GM21825 (cell line): Measurements from ENCODE around the gene LRRC49.
"Not testable (repeated sequence)": the region's sequence is repeated elsewhere in the genome, so short reads cannot be mapped to it uniquely, and the experiment has no call there.

Experiments used
- ATAC-seq: cut with Tn5 transposase; IDR thresholded peaks from one replicate; pipeline ENCODE4 v1.9.1; 2021; ENCODE audit warnings: mild to moderate bottlenecking, moderate library complexity; ENCODE audit not compliant: unreplicated experiment

LRRC49 gene

GRCh38 chr15:70892002-70892911, at the start of gene LRRC49, which contains the start of gene THAP10:
TSS of gene LRRC49 (plus strand) at chr15:70892826. CDS start at chr15:70892895, 69 bp downstream.
TSS of gene THAP10 (minus strand) at chr15:70892433. CDS start at chr15:70892272, 161 bp downstream.
- peak; percentile 71 for ATAC-seq

DNA sequence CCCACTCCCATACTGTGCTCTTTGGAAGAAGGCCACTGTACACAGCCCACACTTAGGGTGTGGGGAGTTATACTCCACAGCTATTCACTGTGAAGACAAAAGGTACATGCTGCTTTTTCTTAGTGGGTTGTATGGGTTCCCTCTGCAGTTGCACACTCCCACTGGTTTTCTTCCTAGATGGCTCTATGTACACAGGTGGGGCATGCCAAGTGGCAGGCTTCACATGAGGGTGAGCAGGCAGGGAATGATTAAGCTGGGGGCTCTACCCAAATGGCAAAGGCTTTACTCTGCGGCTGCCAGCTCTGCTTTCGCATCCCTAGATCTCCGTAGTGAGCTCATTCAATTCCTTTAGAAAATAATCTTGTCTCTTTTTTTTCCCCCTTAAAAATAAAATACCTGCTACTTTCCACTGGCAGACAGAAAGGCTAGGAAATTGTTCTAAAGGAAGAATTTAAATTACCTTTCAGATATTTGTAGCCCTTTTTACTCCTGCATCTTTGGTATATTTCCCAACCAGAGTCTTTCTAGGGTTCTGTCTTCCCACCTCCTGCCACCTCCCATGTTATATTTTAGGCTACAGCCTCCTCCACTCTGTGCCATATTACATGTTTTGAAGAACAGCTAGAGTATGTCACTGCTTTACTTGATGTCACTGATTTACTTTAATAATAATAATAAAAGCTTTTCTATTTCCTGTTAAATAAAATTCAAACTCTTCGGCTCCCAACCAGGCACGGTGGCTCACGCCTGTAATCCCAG, 46.8 kb upstream of the LRRC49 start:
- ATAC-seq, result no peak

- ATAC-seq, result no peak
These were observed 40.7 kb upstream of the LRRC49 start for GRCh38 chr15:70851889-70852288.

- ATAC-seq, result no peak
These were observed 39.9 kb upstream of the LRRC49 start for GRCh38 chr15:70852501-70853317.

DNA sequence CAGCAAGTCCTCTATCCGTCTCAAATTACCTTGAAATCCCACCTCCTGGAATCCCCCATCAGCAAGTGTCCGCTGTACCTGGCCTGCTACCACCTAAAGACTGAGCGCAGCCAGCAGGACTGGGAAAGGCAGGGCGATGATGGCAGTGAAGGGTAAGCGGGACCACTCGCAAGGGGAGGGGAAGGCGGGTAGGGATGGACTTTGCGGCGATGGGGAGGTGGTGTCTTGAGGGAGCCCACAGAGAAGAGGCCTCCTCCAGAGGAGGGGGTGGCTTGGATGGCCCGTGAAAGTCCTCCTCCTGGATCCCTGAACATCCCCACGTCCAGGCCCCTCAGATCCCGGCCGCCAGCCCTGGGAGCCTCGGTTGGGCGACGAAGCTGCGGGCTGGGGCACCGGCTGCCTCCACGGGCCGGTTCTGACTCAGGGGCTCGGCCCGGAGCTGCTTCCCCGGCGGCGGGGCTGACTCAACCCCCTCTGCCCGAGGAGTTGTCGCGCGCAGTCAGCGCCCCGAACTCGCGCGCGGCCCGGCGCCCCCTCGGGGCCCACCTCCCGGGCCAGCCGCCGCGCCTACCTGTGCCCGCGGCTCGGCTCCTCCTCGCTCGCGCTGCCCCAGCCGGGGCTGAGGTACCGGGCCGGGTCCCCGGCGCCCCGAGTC, 39.2 kb upstream of the LRRC49 start:
- ATAC-seq, result no peak

DNA sequence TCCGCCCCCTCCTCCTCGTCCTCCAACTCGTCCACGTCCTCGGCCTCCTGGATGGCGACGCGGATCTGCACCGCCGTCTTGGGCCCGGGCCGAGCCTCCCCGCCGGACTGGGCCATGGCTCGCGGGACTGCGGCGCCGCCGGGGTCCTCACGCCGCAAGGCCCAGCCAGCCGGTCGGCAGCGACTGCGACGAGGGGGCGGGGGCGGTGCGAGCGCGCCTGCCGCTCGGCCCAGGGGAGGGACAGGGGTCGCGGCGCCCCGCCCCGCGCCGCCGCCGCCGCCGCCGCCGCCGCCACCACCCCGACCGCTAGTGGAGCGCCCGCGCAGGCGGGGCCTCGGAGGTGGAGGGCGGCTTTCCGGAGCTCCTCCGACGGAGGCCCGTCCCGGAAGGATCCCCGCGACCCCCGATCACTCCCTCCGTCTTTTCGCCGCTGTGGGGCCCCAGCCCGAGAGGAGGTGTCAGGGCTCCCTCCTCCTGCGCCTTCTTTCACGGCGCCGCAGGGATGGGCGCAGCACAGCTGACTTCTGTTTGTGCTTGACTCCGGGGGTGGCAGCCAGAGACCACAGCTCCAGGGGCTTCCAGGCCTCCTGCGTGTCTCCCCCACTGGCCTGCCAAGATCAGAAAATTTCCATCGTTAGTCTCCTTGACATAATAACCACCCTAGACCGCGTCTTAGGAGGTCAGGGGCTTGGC, 38.5 kb upstream of the LRRC49 start, which contains the start of gene LARP6:
Gene LARP6, minus strand, starts transcription at position 185 of the 693 bp plus-strand sequence. Its CDS starts 69 bp downstream, at position 116.
- no peak for ATAC-seq

- no peak for ATAC-seq
These were observed 38.0 kb upstream of the LRRC49 start for GRCh38 chr15:70854666-70854976.

- ATAC-seq, result no peak
These were observed 36.9 kb upstream of the LRRC49 start for GRCh38 chr15:70855764-70856163.

DNA sequence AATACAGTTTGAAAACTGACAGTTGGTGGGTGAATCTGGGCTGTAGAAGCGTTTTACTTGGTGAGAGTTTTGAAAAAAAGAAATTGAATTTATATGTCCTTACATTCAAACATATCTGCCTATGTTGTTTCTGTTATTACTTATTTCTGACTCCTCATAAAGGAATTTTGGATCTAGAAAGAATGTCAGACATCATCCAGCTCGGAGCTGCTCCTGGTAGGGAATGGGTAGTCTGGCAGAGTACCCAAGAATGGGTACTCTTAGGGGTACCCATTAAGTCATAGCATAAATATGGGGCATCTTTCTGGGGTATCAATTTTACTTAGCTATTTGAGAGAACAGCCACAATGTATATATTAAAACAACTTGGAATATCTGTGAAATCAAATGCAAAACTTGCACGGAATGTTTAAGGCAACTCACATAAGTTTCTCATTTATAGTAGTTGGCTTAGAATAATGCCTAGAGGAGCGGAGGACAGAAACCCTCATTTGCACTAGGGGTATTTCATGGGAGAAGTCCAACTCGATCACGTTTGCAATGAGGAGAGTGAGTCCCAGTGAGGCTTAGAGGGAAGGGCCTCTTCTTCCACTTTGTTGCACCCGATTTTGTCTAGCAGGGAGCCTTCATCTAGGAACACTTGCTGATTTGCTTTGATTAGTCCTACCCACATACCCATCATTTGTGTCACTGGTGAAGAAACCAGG, 36.3 kb upstream of the LRRC49 start:
- ATAC-seq, result no peak

DNA sequence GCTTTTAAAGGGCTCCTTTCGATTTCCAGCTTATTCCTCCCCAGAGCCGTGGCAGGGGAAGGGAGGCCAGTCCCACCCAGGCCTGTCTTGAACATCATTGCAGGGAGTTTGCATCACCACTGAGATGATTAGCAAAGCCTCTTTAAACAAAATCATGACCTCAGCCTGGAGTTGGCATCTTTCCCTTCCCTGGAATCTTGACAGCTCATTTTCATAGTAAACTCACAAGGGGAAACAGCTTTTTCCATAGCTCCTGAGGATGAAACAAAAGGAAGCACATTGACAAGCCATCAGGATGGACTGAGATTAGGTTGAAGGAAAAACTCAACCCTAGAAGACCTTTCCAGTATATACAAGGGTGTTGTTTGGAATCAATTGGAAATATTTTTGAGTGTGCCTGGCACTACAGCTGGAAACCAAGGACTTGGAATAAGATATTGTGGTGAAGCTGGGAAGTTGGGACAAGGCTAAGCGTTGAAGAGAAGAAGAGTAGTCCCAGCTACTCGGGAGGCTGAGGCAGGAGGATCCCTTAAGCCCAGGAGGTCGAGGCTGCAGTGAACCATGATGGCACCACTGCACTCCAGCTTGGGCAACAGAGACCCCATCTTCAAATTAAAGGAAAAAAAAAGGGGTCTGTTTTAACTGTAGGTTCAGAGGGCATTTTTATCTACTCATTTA, 35.6 kb upstream of the LRRC49 start:
- ATAC-seq, result no peak

DNA sequence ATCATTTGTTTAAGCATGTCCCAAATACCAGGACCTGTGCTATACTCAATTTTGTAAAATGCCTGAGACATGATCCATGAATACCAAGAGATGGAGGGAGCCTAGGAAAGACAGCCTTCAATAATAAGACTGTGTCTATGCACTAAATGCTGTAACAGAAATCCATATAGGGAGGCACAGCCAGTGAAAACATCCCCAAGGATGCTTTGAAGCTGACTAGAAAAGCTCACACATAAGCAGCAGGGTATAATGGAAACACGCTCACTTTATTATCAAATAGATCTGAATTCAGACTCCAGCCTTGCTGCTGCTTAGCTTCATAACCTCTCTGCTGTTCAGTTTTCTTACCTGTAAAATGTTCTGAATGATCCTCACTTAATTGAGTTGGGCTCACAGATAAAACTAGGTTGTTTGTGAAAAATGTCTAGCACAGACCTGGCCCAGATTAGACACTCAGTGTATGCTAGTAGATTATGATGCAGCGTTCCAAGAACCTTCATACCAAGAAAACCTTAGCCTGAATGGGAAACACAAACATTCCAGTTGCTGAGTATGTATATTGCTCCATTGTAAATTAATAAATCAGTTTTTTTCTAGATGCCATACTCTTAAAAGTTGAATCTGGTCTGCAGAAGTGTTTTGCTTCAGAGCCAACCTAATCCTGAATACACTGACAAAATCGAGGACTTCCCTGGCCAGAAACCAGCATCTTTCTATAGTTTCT, 34.9 kb upstream of the LRRC49 start:
- no peak for ATAC-seq

DNA sequence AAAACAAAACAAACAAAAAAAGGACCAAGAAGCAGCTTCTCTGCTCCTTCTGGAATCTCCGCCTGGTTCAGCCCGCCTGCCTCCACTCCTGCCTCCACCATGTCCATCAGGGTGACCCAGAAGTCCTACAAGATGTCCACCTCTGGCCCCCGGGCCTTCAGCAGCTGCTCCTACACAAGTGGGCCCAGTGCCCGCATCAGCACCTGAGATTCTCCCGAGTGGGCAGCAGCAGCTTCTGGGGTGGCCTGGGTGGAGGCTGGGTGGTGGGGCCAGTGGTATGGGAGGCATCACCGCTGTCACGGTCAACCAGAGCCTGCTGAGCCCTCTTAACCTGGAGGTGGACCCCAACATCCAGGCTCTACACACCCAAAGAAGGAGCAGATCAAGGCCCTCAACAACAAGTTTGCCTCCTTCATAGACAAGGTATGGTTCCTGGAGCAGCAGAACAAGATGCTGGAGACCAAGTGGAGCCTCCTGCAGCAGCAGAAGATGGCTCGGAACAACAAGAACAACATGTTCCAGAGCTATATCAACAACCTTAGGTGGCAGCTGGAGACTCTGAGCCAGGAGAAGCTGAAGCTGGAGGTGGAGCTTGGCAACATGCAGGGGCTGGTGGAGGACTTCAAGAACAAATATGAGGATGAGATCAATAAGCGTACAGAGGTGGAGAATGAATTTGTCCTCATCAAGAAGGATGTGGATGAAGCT, 33.9 kb upstream of the LRRC49 start:
- not testable (repeated sequence) for ATAC-seq

DNA sequence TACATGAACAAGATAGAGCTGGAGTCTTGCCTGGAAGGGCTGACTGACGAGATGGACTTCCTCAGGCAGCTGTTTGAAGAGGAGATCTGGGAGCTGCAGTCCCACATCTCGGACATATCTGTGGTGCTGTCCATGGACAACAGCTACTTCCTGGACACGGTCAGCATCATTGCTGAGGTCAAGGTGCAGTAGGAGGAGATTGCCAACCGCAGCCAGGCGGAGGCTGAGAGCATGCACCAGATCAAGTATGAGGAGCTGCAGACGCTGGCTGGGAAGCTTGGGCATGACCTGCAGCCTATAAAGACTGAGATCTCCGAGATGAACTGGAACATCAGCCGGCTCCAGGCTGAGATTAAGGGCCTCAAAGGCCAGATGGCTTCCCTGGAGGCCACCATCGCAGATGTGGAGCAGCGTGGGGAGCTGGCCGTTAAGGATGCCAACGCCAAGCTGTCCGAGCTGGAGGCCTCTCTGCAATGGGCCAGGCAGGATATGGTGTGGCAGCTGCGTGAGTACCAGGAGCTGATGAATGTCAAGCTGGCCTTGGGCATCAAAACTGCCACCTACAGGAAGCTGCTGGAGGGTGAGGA, 33.2 kb upstream of the LRRC49 start:
- ATAC-seq, result no peak

DNA sequence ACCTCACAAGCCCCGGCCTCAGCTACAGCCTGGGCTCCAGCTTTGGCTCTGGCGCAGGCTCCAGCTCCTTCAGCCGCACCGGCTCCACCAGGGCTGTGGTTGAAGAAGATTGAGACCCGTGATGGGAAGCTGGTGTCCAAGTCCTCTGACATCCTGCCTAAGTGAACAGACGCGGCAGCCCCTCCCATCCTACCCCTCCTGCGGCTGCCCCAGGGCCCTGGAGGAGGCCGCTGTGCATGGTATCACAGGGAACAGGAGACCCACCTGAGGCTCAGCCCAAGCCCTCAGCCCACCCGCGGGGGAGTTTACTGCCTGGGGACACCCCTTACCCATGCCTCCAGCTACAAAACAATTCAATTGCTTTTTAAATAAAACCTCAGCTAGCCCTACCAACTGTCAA, 32.6 kb upstream of the LRRC49 start:
- ATAC-seq, result no peak

DNA sequence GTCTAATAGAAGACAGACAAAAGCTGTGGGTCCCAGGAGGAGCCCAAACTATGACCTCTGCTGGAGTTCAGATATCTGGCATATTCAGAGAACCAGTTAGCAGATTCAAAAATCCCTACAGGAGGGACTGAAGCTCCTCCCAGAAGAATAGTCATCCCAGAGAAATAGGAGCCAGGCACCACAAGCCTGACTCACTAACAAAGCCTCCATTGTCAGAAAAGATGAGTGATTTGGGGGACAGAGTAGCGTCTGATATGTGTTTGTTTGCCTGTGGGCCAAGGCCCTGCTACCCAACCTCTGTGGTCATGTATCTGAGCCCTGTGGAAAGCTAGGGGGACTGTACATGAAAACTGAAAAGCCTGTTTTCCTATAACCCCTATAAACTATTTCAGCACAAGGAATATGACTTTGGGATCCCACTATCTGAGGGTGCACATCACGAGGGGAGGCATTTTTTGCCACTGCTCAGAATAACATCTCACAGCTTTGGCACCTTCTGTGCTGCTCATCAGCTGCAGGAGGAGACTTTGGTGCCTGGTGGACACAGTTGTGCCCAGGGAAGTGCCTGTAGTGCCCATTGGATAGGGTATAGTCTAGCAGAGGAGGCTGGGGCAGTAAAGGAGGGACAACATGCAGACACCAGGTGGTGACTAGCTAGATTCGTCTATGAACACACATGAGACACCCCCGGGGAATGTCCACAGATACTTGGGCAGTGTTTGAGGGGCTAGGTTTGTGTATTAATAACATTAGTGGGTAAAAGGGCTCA, 29.0 kb upstream of the LRRC49 start:
- no peak for ATAC-seq

- ATAC-seq, result no peak
These were observed 25.5 kb upstream of the LRRC49 start for GRCh38 chr15:70866982-70867641.
